Measurements from ENCODE around the gene IL17RD.

DNA sequence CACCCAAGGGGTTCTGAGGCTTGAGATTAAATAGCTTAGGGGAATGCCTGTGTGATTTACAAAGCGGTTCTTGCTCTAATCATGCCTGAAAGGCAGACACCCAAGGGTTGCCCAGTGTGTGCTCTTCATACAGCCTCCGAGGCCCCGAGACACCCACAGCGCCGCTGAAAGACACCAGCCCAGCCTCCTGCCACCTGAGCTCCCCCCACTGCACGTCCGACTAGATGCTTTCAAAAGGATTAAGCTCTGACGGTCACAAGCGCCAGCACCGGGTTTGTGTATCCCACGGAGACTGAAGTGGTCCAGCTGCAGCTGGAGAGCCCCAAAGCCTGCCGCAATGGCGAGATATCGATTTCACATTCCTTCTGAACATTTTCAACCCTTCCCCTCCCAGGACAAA, 54.4 kb downstream of the IL17RD start:
- TF ChIP-seq POLR2AphosphoS5 (IDR thresholded peaks at IDR 0.05) (no peak), POLR2A (IDR thresholded peaks at IDR 0.05) (no peak), EP300 (IDR thresholded peaks at IDR 0.05) (no peak)
- TF ChIP-seq, protein P1, sequence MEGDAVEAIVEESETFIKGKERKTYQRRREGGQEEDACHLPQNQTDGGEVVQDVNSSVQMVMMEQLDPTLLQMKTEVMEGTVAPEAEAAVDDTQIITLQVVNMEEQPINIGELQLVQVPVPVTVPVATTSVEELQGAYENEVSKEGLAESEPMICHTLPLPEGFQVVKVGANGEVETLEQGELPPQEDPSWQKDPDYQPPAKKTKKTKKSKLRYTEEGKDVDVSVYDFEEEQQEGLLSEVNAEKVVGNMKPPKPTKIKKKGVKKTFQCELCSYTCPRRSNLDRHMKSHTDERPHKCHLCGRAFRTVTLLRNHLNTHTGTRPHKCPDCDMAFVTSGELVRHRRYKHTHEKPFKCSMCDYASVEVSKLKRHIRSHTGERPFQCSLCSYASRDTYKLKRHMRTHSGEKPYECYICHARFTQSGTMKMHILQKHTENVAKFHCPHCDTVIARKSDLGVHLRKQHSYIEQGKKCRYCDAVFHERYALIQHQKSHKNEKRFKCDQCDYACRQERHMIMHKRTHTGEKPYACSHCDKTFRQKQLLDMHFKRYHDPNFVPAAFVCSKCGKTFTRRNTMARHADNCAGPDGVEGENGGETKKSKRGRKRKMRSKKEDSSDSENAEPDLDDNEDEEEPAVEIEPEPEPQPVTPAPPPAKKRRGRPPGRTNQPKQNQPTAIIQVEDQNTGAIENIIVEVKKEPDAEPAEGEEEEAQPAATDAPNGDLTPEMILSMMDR (IDR thresholded peaks at IDR 0.05) = no peak
